PC-3 (cell line): ENCODE measurements around the gene GMDS.

Experiments used
- CTCF ChIP-seq: fragments of 300-600 bp; sonication (generic); conservative IDR thresholded peaks from 2 replicates; pipeline ENCODE4 v1.5.1; 2017; ENCODE audit warnings: antibody characterized with exemption, low read depth, mild to moderate bottlenecking, low read length
- EZH2phosphoT487 ChIP-seq: fragments of 300-600 bp; sonication (generic); IDR thresholded peaks from 2 replicates; pipeline ENCODE4 v1.6.1; 2018; ENCODE audit warnings: mild to moderate bottlenecking, antibody characterized with exemption, low read length, borderline replicate concordance

GRCh38 chr6:1662534-1662933, 582.9 kb downstream of the GMDS start:
- TF ChIP-seq CTCF = no peak
- TF ChIP-seq EZH2phosphoT487 = no peak
